Adrenal gland (tissue), 12 donors: ENCODE measurements around the gene SSTR1. TPM values are rescaled to one million over a fixed set of nuclear protein-coding genes. Genes with fewer than 3 reads are reported as not detected.

ENCODE experiments used
- DNase-seq, 7 donors: peaks; one replicate each; pipeline ENCODE4 v3.0.0-alpha.2; 2019 to 2020
- H3K27ac ChIP-seq, 5 donors: fragments of 200-600 bp; sonication (generic) in 4 of 5; 1 replicate in 3 of 5; 2 replicates in 2 of 5; pipeline versions ENCODE4 v1.5.1 to v1.8.0; 2016 to 2020; ENCODE audit warnings: mild to moderate bottlenecking in 1 of 5
- H3K27me3 ChIP-seq: fragments of 200-600 bp; 2 replicates; pipeline ENCODE4 v1.8.0; 2021
- H3K36me3 ChIP-seq, 2 donors: fragments of 200-600 bp; replicated peaks in 1 of 2; 1 replicate in 1 of 2; 2 replicates in 1 of 2; pipeline versions ENCODE4 v1.5.1 to v1.8.0; 2018 to 2022
- H3K4me1 ChIP-seq, 2 donors: fragments of 200-600 bp; replicated peaks in 1 of 2; 1 replicate in 1 of 2; 2 replicates in 1 of 2; pipeline versions ENCODE4 v1.5.1 to v1.8.0; 2018 to 2021
- H3K4me3 ChIP-seq, 4 donors: fragments of 200-600 bp; sonication (generic) in 3 of 4; one replicate each; pipeline ENCODE4 v1.5.1; 2016 to 2018
- H3K9me3 ChIP-seq, 3 donors: fragments of 200-600 bp; sonication (generic) in 1 of 3; replicated peaks in 1 of 3; 1 replicate in 2 of 3; 2 replicates in 1 of 3; pipeline versions ENCODE4 v1.5.1 to v1.8.0; 2016 to 2021
- CTCF ChIP-seq, 6 experiments: fragments of 450-650 bp in 4 of 6; fragments of 200-600 bp in 2 of 6; sonication (generic) in 1 of 6; IDR thresholded peaks; 1 replicate in 5 of 6; 2 replicates in 1 of 6; pipeline versions ENCODE4 v1.5.1 to v1.8.0; 2016 to 2021; ENCODE audit warnings: antibody characterized with exemption in 6 of 6, mild to moderate bottlenecking in 2 of 6, moderate library complexity in 1 of 6
- POLR2A ChIP-seq, 2 donors: fragments of 450-650 bp; IDR thresholded peaks; one replicate each; pipeline ENCODE4 v1.6.1; 2017; ENCODE audit warnings: antibody characterized with exemption in 2 of 2, mild to moderate bottlenecking in 2 of 2, moderate library complexity in 1 of 2
- WGBS, 4 donors: extraction: QIAGEN DNeasy Blood & Tissue Kit in 2 of 4; methylation state at CpG; one replicate each; pipeline versions ENCODE4 v1.1.5 to v1.1.7; 2013 to 2017; 5-methylcytosine and 5-hydroxymethylcytosine counted together
- intact Hi-C, 2 donors: fragments of 100-400 bp; cut with DNase I; formaldehyde crosslinking; loops; one replicate each; pipeline versions ENCODE4 v1.14.1 to v1.15.0; 2022 to 2023
- polyA plus RNA-seq, 3 donors: library from polyadenylated mRNA; stranded (reverse); fragments of 200-250 nt in 2 of 3; fragments of 350-450 nt in 1 of 3; fragmentation: Illumina TruSeq in 1 of 3; extraction: RNeasy Lipid Tissue Mini Kit (QIAGEN cat#74804) in 1 of 3; gene quantifications; one replicate each; pipeline ENCODE4 v1.2.3, GENCODE V29; 2013 to 2014
- total RNA-seq, 9 donors: library from RNA; depleted of rRNA in 4 of 9; stranded (reverse); fragments of >200 nt in 4 of 9; fragments of 120-200 nt in 1 of 9; fragmentation: NEBNext Ultra II Directional in 1 of 9; extraction: Animal tissue kit (Norgen Biotek cat#: 25700) in 1 of 9; gene quantifications; one replicate each; pipeline versions ENCODE4 v1.1.0 to v1.2.4, GENCODE V29; 2013 to 2023
- donor health status: healthy with polysubstance abuse.
- donor health status: Bipolar disorder and iron deficiency.
- donor health status: DM: yes; HTN: yes; CAD: no.
- donor health status: DM: no; HTN: no; CAD: no.
- donor health status: DM: no; HTN: no; CAD: no.
- donor health status: DM: yes; HTN: yes; CAD: no.

SSTR1 gene
- total and polyA plus RNA-seq, 12 donors, result under 0.01 to 0.65 (median 0.28) TPM; not detected in 2

GRCh38 chr14:38253676-38254075, 46.0 kb downstream of the SSTR1 start:
- DNase-seq, result no peak
- Histone ChIP-seq H3K27ac (no peak overlapping the region), H3K9me3 (no peaks in the 10 kb centered on the region), H3K4me3 (peak overlapping the region in 1 of 4 donors; percentile 39), H3K36me3 (no peaks in the 10 kb centered on the region), H3K27me3 (peaks cover 11% of the 10 kb centered on the region), H3K4me1 (no peaks in the 10 kb centered on the region)
- intact Hi-C loops, result no loop called here
- TF ChIP-seq CTCF (IDR thresholded peaks at IDR 0.05) (no peak), POLR2A (IDR thresholded peaks at IDR 0.05) (no peak)
- 54 to 68% (median 64%) methylated on average over 4 of the region's 4 CpGs for WGBS, 4 donors

GRCh38 chr14:38254571-38255407, 47.1 kb downstream of the SSTR1 start:
- TF ChIP-seq POLR2A (IDR thresholded peaks at IDR 0.05) (no peak), CTCF (IDR thresholded peaks at IDR 0.05) (no peak)
- intact Hi-C loops, result no loop called here
- peaks cover 11% of the 10 kb centered on the region for H3K27me3 ChIP-seq
- peak overlapping the region in 3 of 5 donors; percentile 12 to 74 (median 47) for H3K27ac ChIP-seq
- no peaks in the 10 kb centered on the region for H3K9me3 ChIP-seq
- DNase-seq, result no peak
- H3K4me3 ChIP-seq, result peak overlapping the region in 1 of 4 donors; percentile 39
- H3K36me3 ChIP-seq, result no peaks in the 10 kb centered on the region
- WGBS, 4 donors, result 17 to 58% (median 22%) methylated on average over 11 to 44 of the region's 44 CpGs
- H3K4me1 ChIP-seq, result no peaks in the 10 kb centered on the region

GRCh38 chr14:38255408-38255672, 47.6 kb downstream of the SSTR1 start:
- 1 to 2% (median 2%) methylated on average over 10 to 29 of the region's 29 CpGs; no CpG with 5 or more reads in 1 of the 4 donors for WGBS, 4 donors
- peak overlapping the region in 3 of 5 donors; percentile 12 to 74 (median 47) for H3K27ac ChIP-seq
- DNase-seq, result no peak
- peaks cover 11% of the 10 kb centered on the region for H3K27me3 ChIP-seq
- no peaks in the 10 kb centered on the region for H3K9me3 ChIP-seq
- no peak for TF ChIP-seq POLR2A (IDR thresholded peaks at IDR 0.05)
- TF ChIP-seq CTCF (IDR thresholded peaks at IDR 0.05), result no peak
- H3K4me3 ChIP-seq, result peak overlapping the region in 1 of 4 donors; percentile 39
- intact Hi-C loops, result no loop called here
- no peaks in the 10 kb centered on the region for H3K4me1 ChIP-seq
- H3K36me3 ChIP-seq, result no peaks in the 10 kb centered on the region

- H3K36me3 ChIP-seq, result no peaks in the 10 kb centered on the region
- peaks cover 11% of the 10 kb centered on the region for H3K27me3 ChIP-seq
- peak; percentile 27 to 73 (median 45) for DNase-seq
- H3K27ac ChIP-seq, result peak within 1 kb of the TSS in 3 of 5 donors; percentile 12 to 74 (median 47)
- no peak for TF ChIP-seq CTCF (IDR thresholded peaks at IDR 0.05)
- TF ChIP-seq POLR2A (IDR thresholded peaks at IDR 0.05), result peak in 1 of 2 donors; percentile 10
- no peaks in the 10 kb centered on the region for H3K4me1 ChIP-seq
- intact Hi-C loops, result no loop called here
- 22 to 40% (median 28%) methylated on average over 20 to 68 of the region's 68 CpGs for WGBS, 4 donors
- H3K9me3 ChIP-seq, result no peaks in the 10 kb centered on the region
- peak within 1 kb of the TSS in 1 of 4 donors; percentile 39 for H3K4me3 ChIP-seq
Measured at GRCh38 chr14:38255673-38256532, 48.2 kb downstream of the SSTR1 start, which contains the start of gene CLEC14A. CLEC14A (minus strand) TSS chr14:38256093; CDS start chr14:38256022, 71 bp downstream.
